DOHH2 (cell line): ENCODE measurements around the gene ETFA.

ENCODE experiments used
- H3F3A ChIP-seq: fragments of 200-600 bp; sonication (generic), shearing (Covaris generic); 2 replicates; pipeline ENCODE4 v1.6.0; 2016; ENCODE audit warnings: antibody characterized with exemption, mild to moderate bottlenecking; ENCODE audit not compliant: control insufficient read depth, insufficient read depth
- H3K27ac ChIP-seq: fragments of 200-600 bp; sonication (generic); 2 replicates; pipeline ENCODE4 v1.5.1; 2014; ENCODE audit warnings: low read depth, mild to moderate bottlenecking, low read length, moderate library complexity
- H3K27me3 ChIP-seq: fragments of 200-600 bp; sonication (generic); 2 replicates; pipeline ENCODE4 v1.6.1; 2014; ENCODE audit warnings: mild to moderate bottlenecking, low read length, mixed read lengths; ENCODE audit not compliant: control insufficient read depth
- H3K36me3 ChIP-seq: fragments of 200-600 bp; sonication (generic); 2 replicates; pipeline ENCODE4 v1.6.1; 2014; ENCODE audit warnings: mild to moderate bottlenecking, low read length, moderate library complexity, mixed read lengths; ENCODE audit not compliant: control insufficient read depth
- H3K4me1 ChIP-seq: fragments of 200-600 bp; sonication (generic); 2 replicates; pipeline ENCODE4 v1.6.1; 2014; ENCODE audit warnings: mild to moderate bottlenecking, low read length, mixed read lengths; ENCODE audit not compliant: control insufficient read depth
- H3K4me2 ChIP-seq: fragments of 200-600 bp; sonication (generic); 2 replicates; pipeline ENCODE4 v1.6.0; 2014; ENCODE audit warnings: mild to moderate bottlenecking, low read length, moderate library complexity
- H3K4me3 ChIP-seq: fragments of 200-600 bp; sonication (generic); 2 replicates; pipeline ENCODE4 v1.5.1; 2014; ENCODE audit warnings: mild to moderate bottlenecking, low read length, mixed read lengths
- H3K79me2 ChIP-seq: fragments of 200-600 bp; sonication (generic); 2 replicates; pipeline ENCODE4 v1.6.1; 2014; ENCODE audit warnings: mild to moderate bottlenecking, low read length, mixed read lengths; ENCODE audit not compliant: control insufficient read depth
- H3K9me2 ChIP-seq: fragments of 200-600 bp; sonication (generic); replicated peaks from 2 replicates; pipeline ENCODE4 v1.6.1; 2014; ENCODE audit warnings: mild to moderate bottlenecking, low read length, mixed read lengths; ENCODE audit not compliant: control insufficient read depth
- H3K9me3 ChIP-seq: fragments of 200-600 bp; sonication (generic); 2 replicates; pipeline ENCODE4 v1.6.1; 2014; ENCODE audit warnings: antibody characterized with exemption, low read length, mixed read lengths; ENCODE audit not compliant: control insufficient read depth, insufficient read depth
- H4K20me1 ChIP-seq: fragments of 200-600 bp; sonication (generic); 2 replicates; pipeline ENCODE4 v1.6.0; 2014; ENCODE audit warnings: low read depth, mild to moderate bottlenecking, antibody characterized with exemption, low read length, moderate library complexity; ENCODE audit not compliant: control insufficient read depth, insufficient read depth
- EZH2phosphoT487 ChIP-seq: fragments of 200-600 bp; sonication (generic); IDR thresholded peaks from 2 replicates; pipeline ENCODE4 v1.6.1; 2017; ENCODE audit warnings: borderline replicate concordance, mild to moderate bottlenecking, antibody characterized with exemption, low read length, moderate library complexity, mixed read lengths
- TF ChIP-seq, protein P1 (sequence below): fragments of 200-600 bp; sonication (generic); IDR thresholded peaks from one replicate; pipeline ENCODE4 v1.5.1; 2014; ENCODE audit warnings: antibody characterized with exemption, mild to moderate bottlenecking, low read depth, low read length; ENCODE audit not compliant: poor library complexity, severe bottlenecking

ETFA gene

DNA sequence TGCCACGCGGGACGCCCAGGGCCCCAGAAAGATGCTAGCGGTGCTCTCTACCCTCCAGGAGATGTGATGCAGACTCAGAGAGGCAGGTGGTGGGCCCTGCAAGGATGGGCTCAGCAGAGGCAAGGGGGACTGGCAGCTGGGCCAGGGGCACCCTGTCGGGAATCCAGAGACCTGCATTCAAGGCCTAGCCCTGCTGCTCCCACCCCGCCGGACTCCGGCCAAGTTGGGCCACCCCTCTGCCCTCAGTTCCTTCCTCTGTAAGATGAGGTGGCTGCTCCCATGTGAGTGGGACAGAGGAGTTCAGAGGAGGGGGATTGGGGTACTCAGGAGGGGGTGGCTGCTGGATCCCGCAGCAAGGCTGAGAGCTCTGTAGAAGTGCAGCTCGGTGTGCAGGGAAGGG lies 135.2 kb downstream of the ETFA start:
- H3K4me1 ChIP-seq, result no peaks in the 10 kb centered on the region
- TF ChIP-seq, protein P1, sequence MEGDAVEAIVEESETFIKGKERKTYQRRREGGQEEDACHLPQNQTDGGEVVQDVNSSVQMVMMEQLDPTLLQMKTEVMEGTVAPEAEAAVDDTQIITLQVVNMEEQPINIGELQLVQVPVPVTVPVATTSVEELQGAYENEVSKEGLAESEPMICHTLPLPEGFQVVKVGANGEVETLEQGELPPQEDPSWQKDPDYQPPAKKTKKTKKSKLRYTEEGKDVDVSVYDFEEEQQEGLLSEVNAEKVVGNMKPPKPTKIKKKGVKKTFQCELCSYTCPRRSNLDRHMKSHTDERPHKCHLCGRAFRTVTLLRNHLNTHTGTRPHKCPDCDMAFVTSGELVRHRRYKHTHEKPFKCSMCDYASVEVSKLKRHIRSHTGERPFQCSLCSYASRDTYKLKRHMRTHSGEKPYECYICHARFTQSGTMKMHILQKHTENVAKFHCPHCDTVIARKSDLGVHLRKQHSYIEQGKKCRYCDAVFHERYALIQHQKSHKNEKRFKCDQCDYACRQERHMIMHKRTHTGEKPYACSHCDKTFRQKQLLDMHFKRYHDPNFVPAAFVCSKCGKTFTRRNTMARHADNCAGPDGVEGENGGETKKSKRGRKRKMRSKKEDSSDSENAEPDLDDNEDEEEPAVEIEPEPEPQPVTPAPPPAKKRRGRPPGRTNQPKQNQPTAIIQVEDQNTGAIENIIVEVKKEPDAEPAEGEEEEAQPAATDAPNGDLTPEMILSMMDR, result no peak
- TF ChIP-seq EZH2phosphoT487, result no peak
- no peak overlapping the region for H3K4me3 ChIP-seq
- H3K9me2 ChIP-seq, result no peaks in the 10 kb centered on the region
- no peak overlapping the region for H3K4me2 ChIP-seq
- H3K9me3 ChIP-seq, result no peaks in the 10 kb centered on the region
- H3K36me3 ChIP-seq, result no peaks in the 10 kb centered on the region
- H3F3A ChIP-seq, result no peaks in the 10 kb centered on the region
- no peak overlapping the region for H3K27ac ChIP-seq
- H4K20me1 ChIP-seq, result no peaks in the 10 kb centered on the region
- no peaks in the 10 kb centered on the region for H3K79me2 ChIP-seq
- H3K27me3 ChIP-seq, result 0 out of 2 replicates have a peak, but pooled peaks cover under 1% of the 10 kb centered on the region

- no peaks in the 10 kb centered on the region for H3K27me3 ChIP-seq
- no peaks in the 10 kb centered on the region for H3K9me3 ChIP-seq
- H3K4me3 ChIP-seq, result no peak overlapping the region
- H3K4me2 ChIP-seq, result no peak overlapping the region
- H4K20me1 ChIP-seq, result no peaks in the 10 kb centered on the region
- no peaks in the 10 kb centered on the region for H3K36me3 ChIP-seq
- H3K4me1 ChIP-seq, result no peaks in the 10 kb centered on the region
- no peaks in the 10 kb centered on the region for H3K79me2 ChIP-seq
- H3K27ac ChIP-seq, result no peak overlapping the region
- TF ChIP-seq, protein P1, result no peak
- TF ChIP-seq EZH2phosphoT487, result no peak
- H3F3A ChIP-seq, result no peaks in the 10 kb centered on the region
- no peaks in the 10 kb centered on the region for H3K9me2 ChIP-seq
Observed at GRCh38 chr15:76175442-76175841, 135.8 kb downstream of the ETFA start.

GRCh38 chr15:76174654-76175053 lies 136.6 kb downstream of the ETFA start:
- no peaks in the 10 kb centered on the region for H3K27me3 ChIP-seq

More at GRCh38 chr15:76174654-76175053, 136.6 kb downstream of the ETFA start:
- TF ChIP-seq EZH2phosphoT487, result no peak
- TF ChIP-seq, protein P1, result no peak
- Histone ChIP-seq H3K4me3 (no peak overlapping the region), H3K27ac (no peak overlapping the region), H4K20me1 (no peaks in the 10 kb centered on the region), H3K79me2 (no peaks in the 10 kb centered on the region), H3F3A (no peaks in the 10 kb centered on the region), H3K9me2 (no peaks in the 10 kb centered on the region), H3K9me3 (no peaks in the 10 kb centered on the region), H3K4me2 (no peak overlapping the region), H3K36me3 (no peaks in the 10 kb centered on the region), H3K4me1 (no peaks in the 10 kb centered on the region)
